T-cell (primary cell): Measurements from ENCODE around the gene MAP2. TPM values are rescaled to one million over a fixed set of nuclear protein-coding genes. Genes with fewer than 3 reads are reported as not detected.

Experiments used
- ATAC-seq, 4 experiments: fragments of 200-7000 bp in 3 of 4; fragments of 150-1000 bp in 1 of 4; cut with Tn5 transposase; replicated peaks in 1 of 4; 1 replicate in 3 of 4; 2 replicates in 1 of 4; pipeline ENCODE4 v1.10.0; 2021; ENCODE audit warnings: moderate library complexity in 3 of 4, mild to moderate bottlenecking in 2 of 4, moderate number of reproducible peaks in 1 of 4
- CTCF ChIA-PET, 2 donors: fragments of 300-600 bp; sonication (Branson Sonifier 250); formaldehyde crosslinking; loops; one replicate each; lab custom pipeline; 2022; ENCODE audit warnings: antibody characterized with exemption in 2 of 2; lab: Charles Lee
- POLR2A ChIA-PET, 2 donors: fragments of 300-600 bp; sonication (Branson Sonifier 250); formaldehyde crosslinking; loops; one replicate each; lab custom pipeline; 2022; ENCODE audit warnings: antibody characterized with exemption in 2 of 2; lab: Charles Lee
- DNase-seq, 35 experiments: peaks; one replicate each; pipeline versions ENCODE4 v3.0.0 to v3.0.0-alpha.2; 2013 to 2023
- H3K27ac ChIP-seq: one replicate; pipeline ENCODE4 v1.5.1; 2013; ENCODE audit warnings: low read length
- H3K27me3 ChIP-seq, 2 experiments: replicated peaks in 1 of 2; 1 replicate in 1 of 2; 2 replicates in 1 of 2; pipeline versions ENCODE4 v1.6.1 to v1.7.0; 2013; ENCODE audit warnings: low read length in 1 of 2, mixed read lengths in 1 of 2; ENCODE audit not compliant: control insufficient read depth in 2 of 2, insufficient read depth in 2 of 2; ENCODE audit errors: extremely low read depth in 1 of 2
- H3K36me3 ChIP-seq, 2 donors: 1 replicate in 1 of 2; 2 replicates in 1 of 2; pipeline versions ENCODE4 v1.6.1 to v1.7.0; 2013; ENCODE audit warnings: low read length in 1 of 2; ENCODE audit not compliant: control insufficient read depth in 2 of 2, insufficient read depth in 1 of 2; ENCODE audit errors: extremely low read depth in 1 of 2
- H3K4me1 ChIP-seq, 2 experiments: 1 replicate in 1 of 2; 2 replicates in 1 of 2; pipeline versions ENCODE4 v1.6.1 to v1.7.0; 2013; ENCODE audit warnings: low read length in 2 of 2, mixed read lengths in 1 of 2; ENCODE audit not compliant: insufficient read depth in 2 of 2, control insufficient read depth in 1 of 2; ENCODE audit errors: extremely low read depth in 1 of 2
- H3K4me3 ChIP-seq, 2 donors: 1 replicate in 1 of 2; 2 replicates in 1 of 2; pipeline versions ENCODE4 v1.5.1 to v1.7.0; 2013; ENCODE audit warnings: mild to moderate bottlenecking in 2 of 2, low read length in 1 of 2, moderate library complexity in 1 of 2; ENCODE audit not compliant: control insufficient read depth in 1 of 2; ENCODE audit errors: extremely low read depth in 1 of 2
- H3K9me3 ChIP-seq: 2 replicates; pipeline ENCODE4 v1.7.0; 2013
- H3K27ac Mint-ChIP-seq, 2 donors: one replicate each; pipeline ENCODE4 v1.8.0; 2020 to 2021; ENCODE audit warnings: mild to moderate bottlenecking in 2 of 2, mixed read lengths in 2 of 2
- H3K27me3 Mint-ChIP-seq, 2 donors: one replicate each; pipeline ENCODE4 v1.8.0; 2021 to 2022; ENCODE audit warnings: mixed read lengths in 2 of 2
- H3K36me3 Mint-ChIP-seq: one replicate; pipeline ENCODE4 v1.8.0; 2021; ENCODE audit warnings: mixed read lengths
- H3K4me1 Mint-ChIP-seq, 3 donors: one replicate each; pipeline ENCODE4 v1.8.0; 2020 to 2022; ENCODE audit warnings: mixed read lengths in 3 of 3, mild to moderate bottlenecking in 1 of 3
- H3K4me3 Mint-ChIP-seq, 3 donors: one replicate each; pipeline ENCODE4 v1.8.0; 2020 to 2022; ENCODE audit warnings: mild to moderate bottlenecking in 3 of 3, mixed read lengths in 3 of 3, moderate library complexity in 3 of 3
- H3K9me3 Mint-ChIP-seq, 3 donors: one replicate each; pipeline ENCODE4 v1.8.0; 2020 to 2022; ENCODE audit warnings: mixed read lengths in 3 of 3
- WGBS: methylation state at CpG from one replicate; pipeline ENCODE4 v1.1.5; 2013; ENCODE audit warnings: missing lambda C conversion rate; ENCODE audit not compliant: insufficient coverage; 5-methylcytosine and 5-hydroxymethylcytosine counted together
- total RNA-seq, 35 experiments: library from RNA in 6 of 35; stranded (reverse) in 6 of 35; fragments of 120-200 nt in 1 of 35; gene quantifications; one replicate each; pipeline versions ENCODE4 v1.2.1 to v1.2.4 and lab custom pipeline; 2013 to 2026

The MAP2 gene
- total RNA-seq, 5 donors from 2014 or later (not counting 1 experiment from before 2014, with no cell fraction given) = 0.35 to 0.86 (median 0.46) TPM

- H3K27me3 ChIP-seq = no peaks in the 10 kb centered on the region
- no peaks in the 10 kb centered on the region for H3K27me3 Mint-ChIP-seq
Measured at GRCh38 chr2:209451209-209451834, 27.5 kb downstream of the MAP2 start.

DNA sequence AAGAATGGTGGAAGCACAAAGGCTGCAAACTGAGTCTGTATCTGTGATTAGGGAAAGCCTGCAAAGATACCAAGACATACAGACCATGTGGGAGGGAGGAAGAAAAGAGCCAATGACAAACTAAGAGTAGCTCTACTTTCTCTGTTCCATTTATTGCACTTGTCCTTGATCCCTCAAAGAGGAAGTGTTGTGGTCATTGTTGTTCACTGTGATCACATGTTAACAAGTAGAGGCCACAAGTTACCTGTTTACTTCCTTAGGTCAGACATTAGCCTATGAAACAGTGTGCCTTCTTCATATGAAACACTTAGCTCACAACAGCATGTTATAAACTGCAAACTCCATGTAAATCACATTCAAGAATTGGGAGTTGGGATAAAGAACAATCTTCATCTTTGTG is 32.6 kb downstream of the MAP2 start:
- Mint-ChIP-seq H3K4me1 (no peaks in the 10 kb centered on the region), H3K4me3 (no peak overlapping the region), H3K27ac (no peak overlapping the region), H3K9me3 (no peaks in the 10 kb centered on the region), H3K36me3 (no peaks in the 10 kb centered on the region), H3K27me3 (no peaks in the 10 kb centered on the region)
- Histone ChIP-seq H3K27ac (no peak overlapping the region), H3K27me3 (no peaks in the 10 kb centered on the region), H3K9me3 (no peaks in the 10 kb centered on the region), H3K4me1 (no peaks in the 10 kb centered on the region), H3K36me3 (no peaks in the 10 kb centered on the region), H3K4me3 (no peak overlapping the region)
- DNase-seq = no peak
- ChIA-PET CTCF (no interaction called here), POLR2A (no interaction called here)
- no peak for ATAC-seq

More at GRCh38 chr2:209451209-209451834, 27.5 kb downstream of the MAP2 start:
- H3K4me1 Mint-ChIP-seq = no peaks in the 10 kb centered on the region
- DNase-seq (no peak), ATAC-seq (no peak)
- no CpG with 5 or more reads among the region's 3 CpGs for WGBS
- no peaks in the 10 kb centered on the region for H3K4me1 ChIP-seq
- H3K9me3 Mint-ChIP-seq = no peaks in the 10 kb centered on the region
- no peak overlapping the region for H3K4me3 Mint-ChIP-seq
- H3K9me3 ChIP-seq = no peaks in the 10 kb centered on the region
- no peak overlapping the region for H3K27ac ChIP-seq
- ChIA-PET CTCF (no interaction called here), POLR2A (no interaction called here)
- no peak overlapping the region for H3K27ac Mint-ChIP-seq
- no peaks in the 10 kb centered on the region for H3K36me3 ChIP-seq
- no peaks in the 10 kb centered on the region for H3K36me3 Mint-ChIP-seq
- no peak overlapping the region for H3K4me3 ChIP-seq

DNA sequence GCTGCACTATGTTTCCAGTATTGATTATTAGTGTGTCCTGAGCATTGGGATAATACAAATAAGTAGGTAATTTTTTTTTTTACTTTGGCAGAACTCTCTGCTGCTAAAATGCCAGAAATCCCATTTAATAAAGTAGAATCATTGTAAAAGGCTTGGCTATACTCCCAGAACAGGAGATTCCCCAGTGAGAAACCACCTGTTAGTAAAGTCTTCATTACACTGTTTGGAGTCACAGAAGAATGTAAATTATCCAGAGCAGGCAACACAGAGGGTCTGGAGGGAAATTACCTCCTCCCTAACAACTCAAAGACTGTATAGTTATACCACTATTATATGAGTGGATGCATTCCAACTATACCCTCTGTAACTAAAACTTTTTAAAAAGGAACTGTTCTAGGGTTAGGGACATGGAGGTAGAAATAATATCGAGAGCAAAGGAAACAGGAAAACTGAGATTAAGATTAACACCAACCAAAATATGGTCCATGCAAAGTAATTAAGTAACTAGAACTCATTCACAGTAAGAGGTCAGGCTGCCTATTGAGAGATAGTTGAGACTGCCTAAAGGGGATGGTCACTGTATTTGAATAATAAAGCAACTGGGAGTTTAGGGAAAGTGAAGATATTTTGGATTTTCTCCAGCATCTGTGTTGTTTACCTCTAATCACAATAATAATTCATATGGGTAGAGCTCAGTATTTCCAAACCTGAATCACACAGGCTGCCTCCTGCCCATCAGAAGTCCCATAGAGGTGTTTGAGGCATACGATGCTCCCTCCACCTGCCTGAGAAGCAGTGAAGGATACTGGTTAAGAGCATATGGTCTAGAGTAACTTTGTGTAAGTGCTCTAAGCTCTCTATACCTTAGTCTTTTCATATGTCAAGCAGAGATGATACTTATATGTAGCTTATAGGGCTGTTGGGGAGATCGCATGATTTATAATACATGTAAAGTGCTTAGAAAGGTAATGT is 34.4 kb downstream of the MAP2 start:
- Mint-ChIP-seq H3K9me3 (no peaks in the 10 kb centered on the region), H3K27ac (no peak overlapping the region), H3K4me3 (no peak overlapping the region), H3K36me3 (no peaks in the 10 kb centered on the region), H3K4me1 (no peaks in the 10 kb centered on the region), H3K27me3 (no peaks in the 10 kb centered on the region)
- Histone ChIP-seq H3K27me3 (no peaks in the 10 kb centered on the region), H3K4me3 (no peak overlapping the region), H3K27ac (no peak overlapping the region), H3K9me3 (no peaks in the 10 kb centered on the region), H3K36me3 (no peaks in the 10 kb centered on the region), H3K4me1 (no peaks in the 10 kb centered on the region)
- CTCF ChIA-PET = interaction anchor here in 1 of 2 donors (0.5 kb wide), 1 partner anchor 1551 kb away, joined by 3 read pairs; no protein-coding TSS in a partner anchor
- ATAC-seq (no peak), DNase-seq (no peak)
- POLR2A ChIA-PET = no interaction called here
- WGBS = no CpG with 5 or more reads among the region's 3 CpGs

- Mint-ChIP-seq H3K36me3 (no peaks in the 10 kb centered on the region), H3K27me3 (no peaks in the 10 kb centered on the region), H3K9me3 (no peaks in the 10 kb centered on the region), H3K4me1 (no peaks in the 10 kb centered on the region), H3K4me3 (no peak overlapping the region), H3K27ac (no peak overlapping the region)
- ChIA-PET POLR2A (no interaction called here), CTCF (no interaction called here)
- Histone ChIP-seq H3K4me1 (no peaks in the 10 kb centered on the region), H3K4me3 (no peak overlapping the region), H3K27ac (no peak overlapping the region), H3K36me3 (no peaks in the 10 kb centered on the region), H3K27me3 (no peaks in the 10 kb centered on the region), H3K9me3 (no peaks in the 10 kb centered on the region)
- WGBS = 75% methylated on average over 2 of the region's 2 CpGs
- DNase-seq (no peak), ATAC-seq (no peak)
Measured at GRCh38 chr2:209459359-209459758, 35.5 kb downstream of the MAP2 start.

DNA sequence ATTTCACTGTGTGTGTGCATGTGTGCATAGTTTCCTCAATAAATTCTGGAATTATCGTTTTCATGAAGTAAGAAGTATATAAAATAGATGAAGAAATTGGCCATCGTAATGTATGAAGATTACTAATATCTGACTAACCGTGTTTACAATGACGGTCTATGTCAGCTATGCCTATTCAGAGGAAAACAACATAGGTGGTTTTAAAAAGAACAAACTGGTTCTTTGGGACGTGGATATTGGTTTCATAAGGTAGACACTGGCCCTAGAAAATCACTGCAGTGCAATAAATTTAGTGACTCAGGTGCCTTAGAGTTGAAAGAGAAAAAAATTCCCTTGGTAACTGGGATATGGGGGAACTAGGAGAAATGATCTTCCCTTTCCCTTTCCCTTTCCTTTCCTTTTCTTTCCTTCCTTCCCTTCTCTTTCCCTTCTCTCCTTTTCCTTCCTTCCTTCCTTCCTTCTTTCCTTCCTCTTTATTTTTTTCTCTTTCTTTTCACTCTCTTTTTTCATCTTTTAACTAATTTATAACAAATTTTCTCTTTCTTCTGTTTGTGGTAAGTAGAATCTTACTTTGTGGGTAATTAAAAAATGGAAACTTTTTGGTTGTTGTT is 36.4 kb downstream of the MAP2 start:
- Mint-ChIP-seq H3K4me3 (no peak overlapping the region), H3K27ac (no peak overlapping the region), H3K4me1 (no peaks in the 10 kb centered on the region), H3K9me3 (no peaks in the 10 kb centered on the region), H3K36me3 (no peaks in the 10 kb centered on the region), H3K27me3 (no peaks in the 10 kb centered on the region)
- ChIA-PET CTCF (no interaction called here), POLR2A (no interaction called here)
- ATAC-seq (no peak), DNase-seq (no peak)
- WGBS = 83% methylated on average over 1 of the region's 5 CpGs
- no peaks in the 10 kb centered on the region for H3K27me3 ChIP-seq
- no peaks in the 10 kb centered on the region for H3K4me1 ChIP-seq
- H3K9me3 ChIP-seq = no peaks in the 10 kb centered on the region
- no peak overlapping the region for H3K27ac ChIP-seq
- no peaks in the 10 kb centered on the region for H3K36me3 ChIP-seq
- H3K4me3 ChIP-seq = no peak overlapping the region

DNA sequence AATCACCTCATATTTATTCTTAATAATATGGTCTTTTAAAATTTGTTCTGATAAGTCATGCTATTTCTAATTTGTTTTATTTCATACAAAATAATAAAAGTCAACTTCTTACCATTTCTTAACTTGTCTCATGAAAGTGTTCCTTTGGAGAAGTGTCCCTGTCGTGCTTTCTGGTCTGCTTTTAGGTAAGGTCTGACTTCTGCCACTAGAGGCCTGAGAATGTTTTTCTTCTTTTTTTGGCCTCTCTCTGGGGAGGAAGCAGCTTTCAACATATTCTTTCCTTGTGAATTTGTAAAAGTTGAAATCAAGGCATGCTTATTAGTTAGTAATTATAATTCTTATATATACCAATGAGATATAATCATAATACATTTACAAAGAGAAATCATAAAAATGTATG is 39.4 kb downstream of the MAP2 start:
- no peak overlapping the region for H3K27ac Mint-ChIP-seq
- H3K36me3 ChIP-seq = no peaks in the 10 kb centered on the region
- no CpG with 5 or more reads among the region's 1 CpG for WGBS
- no peak overlapping the region for H3K27ac ChIP-seq
- CTCF ChIA-PET = no interaction called here
- H3K9me3 ChIP-seq = no peaks in the 10 kb centered on the region
- no peaks in the 10 kb centered on the region for H3K4me1 ChIP-seq
- POLR2A ChIA-PET = no interaction called here
- H3K9me3 Mint-ChIP-seq = no peaks in the 10 kb centered on the region
- no peaks in the 10 kb centered on the region for H3K36me3 Mint-ChIP-seq
- no peaks in the 10 kb centered on the region for H3K4me1 Mint-ChIP-seq
- DNase-seq (no peak), ATAC-seq (no peak)
- H3K27me3 ChIP-seq = no peaks in the 10 kb centered on the region
- no peak overlapping the region for H3K4me3 ChIP-seq
- no peaks in the 10 kb centered on the region for H3K27me3 Mint-ChIP-seq
- H3K4me3 Mint-ChIP-seq = no peak overlapping the region
